DMS79 (cell line): ENCODE results near the gene AK5.

Experiments
- DNase-seq: peaks from one replicate; lab custom pipeline; 2025; lab: John Stamatoyannopoulos, UW

AK5 gene

GRCh38 chr1:77350012-77350770, 68.4 kb downstream of the AK5 start:
- no peak for DNase-seq

- DNase-seq: no peak
Measured at GRCh38 chr1:77354536-77354935, 72.7 kb downstream of the AK5 start.

GRCh38 chr1:77355010-77355409, 73.2 kb downstream of the AK5 start:
- no peak for DNase-seq

- DNase-seq: no peak
Measured at GRCh38 chr1:77356136-77356535, 74.3 kb downstream of the AK5 start.

GRCh38 chr1:77360256-77360655, 78.4 kb downstream of the AK5 start:
- DNase-seq: no peak

- no peak for DNase-seq
Measured at GRCh38 chr1:77361621-77362020, 79.8 kb downstream of the AK5 start.

GRCh38 chr1:77370161-77370560, 88.3 kb downstream of the AK5 start:
- no peak for DNase-seq

GRCh38 chr1:77370583-77371306, 88.9 kb downstream of the AK5 start:
- no peak for DNase-seq

GRCh38 chr1:77371396-77371795, 89.6 kb downstream of the AK5 start:
- DNase-seq: no peak

- DNase-seq: no peak
Measured at GRCh38 chr1:77373702-77374101, 91.9 kb downstream of the AK5 start.

GRCh38 chr1:77375541-77375940, 93.7 kb downstream of the AK5 start:
- no peak for DNase-seq

GRCh38 chr1:77375990-77376389, 94.2 kb downstream of the AK5 start:
- DNase-seq: no peak

- DNase-seq: no peak
Measured at GRCh38 chr1:77378723-77379535, 97.1 kb downstream of the AK5 start.

GRCh38 chr1:77382366-77382765, 100.5 kb downstream of the AK5 start:
- no peak for DNase-seq

- DNase-seq: no peak
Measured at GRCh38 chr1:77383236-77383635, 101.4 kb downstream of the AK5 start.

- no peak for DNase-seq
Measured at GRCh38 chr1:77385551-77385950, 103.7 kb downstream of the AK5 start.

- no peak for DNase-seq
Measured at GRCh38 chr1:77386276-77386675, 104.5 kb downstream of the AK5 start.

GRCh38 chr1:77387553-77387952, 105.7 kb downstream of the AK5 start:
- DNase-seq: no peak

GRCh38 chr1:77388661-77389060, 106.8 kb downstream of the AK5 start:
- no peak for DNase-seq

GRCh38 chr1:77392486-77392885, 110.7 kb downstream of the AK5 start:
- DNase-seq: no peak

GRCh38 chr1:77394166-77394565, 112.3 kb downstream of the AK5 start:
- DNase-seq: no peak

GRCh38 chr1:77395051-77395450, 113.2 kb downstream of the AK5 start:
- DNase-seq: no peak

GRCh38 chr1:77398152-77398551, 116.3 kb downstream of the AK5 start:
- DNase-seq: no peak
